ENCODE measurements around the gene SERPINB13.

The SERPINB13 gene, protein sequence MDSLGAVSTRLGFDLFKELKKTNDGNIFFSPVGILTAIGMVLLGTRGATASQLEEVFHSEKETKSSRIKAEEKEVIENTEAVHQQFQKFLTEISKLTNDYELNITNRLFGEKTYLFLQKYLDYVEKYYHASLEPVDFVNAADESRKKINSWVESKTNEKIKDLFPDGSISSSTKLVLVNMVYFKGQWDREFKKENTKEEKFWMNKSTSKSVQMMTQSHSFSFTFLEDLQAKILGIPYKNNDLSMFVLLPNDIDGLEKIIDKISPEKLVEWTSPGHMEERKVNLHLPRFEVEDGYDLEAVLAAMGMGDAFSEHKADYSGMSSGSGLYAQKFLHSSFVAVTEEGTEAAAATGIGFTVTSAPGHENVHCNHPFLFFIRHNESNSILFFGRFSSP

DNA sequence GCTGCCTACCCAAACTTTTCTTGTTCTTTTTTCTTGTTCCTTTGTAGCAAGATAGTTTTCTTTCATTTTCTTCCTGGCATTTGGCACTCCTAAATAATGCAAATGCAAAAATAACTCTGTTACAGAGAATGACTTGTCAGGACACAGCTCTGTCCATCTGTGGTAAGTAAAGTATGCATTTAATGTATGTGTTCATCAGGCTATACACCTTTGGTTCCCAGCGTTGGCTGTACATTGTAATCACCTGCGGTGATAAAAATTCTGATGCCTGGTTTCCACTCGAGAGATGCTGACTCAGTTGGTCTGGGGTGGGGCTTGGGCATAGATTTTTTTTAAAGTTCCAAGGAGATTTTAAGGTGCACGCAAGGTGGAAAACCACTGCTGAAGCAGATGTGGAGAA, at the start of gene SERPINB13:
SERPINB13 (plus strand) TSS at position 378 of the 400 bp plus-strand sequence. CDS start 1,325 bp downstream, outside the sequence.
- DNase-seq, result no peak

DNA sequence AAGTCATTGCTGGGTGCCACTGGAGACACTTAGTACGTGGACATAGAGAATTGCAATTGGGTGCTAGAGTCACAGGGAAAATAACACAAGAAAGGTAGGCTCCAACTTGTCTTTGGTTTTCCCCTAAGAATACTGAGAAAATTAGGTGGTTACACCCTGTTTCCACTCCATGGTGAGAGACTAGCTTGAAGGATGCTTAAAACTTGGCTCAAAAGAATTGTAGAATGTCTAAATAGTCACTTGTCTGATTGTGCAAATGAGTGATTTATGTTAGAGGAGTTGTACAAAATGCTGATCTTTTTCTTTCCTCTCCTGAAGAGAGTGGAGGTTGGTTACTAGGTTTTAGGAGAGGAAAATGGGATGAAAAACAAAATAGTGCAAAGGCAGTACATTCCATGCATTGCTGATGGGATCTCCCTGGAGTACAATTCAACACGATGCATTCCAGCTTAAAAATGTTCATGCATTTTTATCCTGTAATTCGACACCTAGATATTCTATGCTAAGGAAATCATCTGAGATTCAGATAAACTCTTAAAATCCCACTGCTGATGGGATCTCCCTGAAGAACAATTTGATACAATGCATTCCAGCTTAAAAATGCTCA, 47.1 kb upstream of the SERPINB13 start:
- no peak for DNase-seq

DNA sequence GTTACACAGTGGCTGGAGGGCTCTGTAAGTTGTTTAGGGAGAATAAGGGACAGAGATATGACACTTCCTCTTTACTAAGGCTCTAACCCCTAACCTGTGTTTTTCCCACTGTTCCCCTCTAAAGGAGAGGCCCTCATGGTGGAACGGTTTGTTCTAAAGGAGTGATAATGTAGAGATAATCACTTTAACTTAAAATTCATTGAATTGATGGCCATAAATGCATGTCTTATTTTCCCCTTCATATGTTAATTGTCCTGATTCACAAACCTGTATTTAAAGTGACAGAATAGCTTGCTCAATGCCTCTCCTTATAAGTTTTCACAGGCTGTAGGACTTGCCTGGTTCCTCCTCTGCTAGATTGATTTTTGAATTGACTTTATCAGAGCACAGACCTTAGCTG, 45.1 kb upstream of the SERPINB13 start, which contains the start of gene SERPINB12:
SERPINB12 (plus strand) TSS at position 301 of the 400 bp plus-strand sequence. CDS start 13,791 bp downstream, outside the sequence.
- DNase-seq, result no peak

DNA sequence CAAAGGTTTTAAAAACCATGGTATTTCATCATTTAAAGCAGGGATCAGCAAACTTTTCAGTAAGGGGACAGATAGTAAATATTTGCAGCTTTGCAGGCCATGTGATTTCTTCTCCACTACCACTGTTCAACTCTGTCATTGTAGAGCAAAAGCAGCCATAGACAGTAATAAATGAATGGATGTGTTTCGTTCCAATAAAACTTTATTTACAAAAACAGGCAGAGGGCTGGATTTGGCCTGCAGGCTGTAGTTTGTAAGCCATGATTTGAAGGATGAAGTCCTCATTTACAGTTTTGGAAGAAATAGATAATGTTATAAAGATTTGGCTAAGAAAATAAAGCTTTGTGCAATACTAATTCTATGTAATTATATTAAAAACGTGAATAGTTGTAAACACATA, 43.1 kb upstream of the SERPINB13 start:
- no peak for DNase-seq

DNA sequence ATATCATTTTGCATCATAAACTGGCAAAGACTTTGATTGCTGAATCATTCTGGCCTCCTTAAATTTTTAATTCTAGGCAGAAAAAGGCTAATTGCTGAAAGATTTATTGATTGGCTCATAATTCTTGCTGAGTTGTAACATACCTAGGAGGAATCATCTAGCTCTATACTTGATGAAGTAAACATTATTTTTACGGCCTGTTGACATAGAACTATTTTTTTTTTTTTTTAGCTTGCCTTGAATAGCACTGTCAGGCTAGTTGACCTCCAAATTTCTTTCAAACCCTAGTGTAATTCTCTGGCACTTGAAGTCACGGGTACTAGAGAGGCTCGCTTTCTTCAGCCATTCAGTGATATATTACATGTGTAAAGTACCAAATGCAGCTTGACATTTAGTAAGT, 42.1 kb upstream of the SERPINB13 start:
- DNase-seq, result no peak

DNA sequence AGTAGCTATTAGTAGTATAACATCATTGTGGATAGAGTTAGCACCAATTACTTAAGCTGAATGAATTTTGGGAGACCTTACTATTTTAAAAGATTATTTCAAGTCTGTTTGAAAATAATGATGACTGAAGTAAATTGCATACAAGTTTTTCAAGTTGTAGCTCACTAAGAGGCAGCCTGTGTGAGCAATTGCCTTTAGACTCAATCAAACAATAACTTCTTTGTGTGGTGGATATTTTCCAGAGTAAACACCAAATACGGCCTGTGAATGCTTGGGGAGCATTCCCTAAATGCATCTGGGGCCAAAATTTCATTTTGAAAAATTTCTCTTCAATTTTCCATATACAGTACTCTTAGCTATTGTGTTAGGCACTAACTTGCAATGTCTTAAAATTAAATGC, 37.1 kb upstream of the SERPINB13 start:
- no peak for DNase-seq

DNA sequence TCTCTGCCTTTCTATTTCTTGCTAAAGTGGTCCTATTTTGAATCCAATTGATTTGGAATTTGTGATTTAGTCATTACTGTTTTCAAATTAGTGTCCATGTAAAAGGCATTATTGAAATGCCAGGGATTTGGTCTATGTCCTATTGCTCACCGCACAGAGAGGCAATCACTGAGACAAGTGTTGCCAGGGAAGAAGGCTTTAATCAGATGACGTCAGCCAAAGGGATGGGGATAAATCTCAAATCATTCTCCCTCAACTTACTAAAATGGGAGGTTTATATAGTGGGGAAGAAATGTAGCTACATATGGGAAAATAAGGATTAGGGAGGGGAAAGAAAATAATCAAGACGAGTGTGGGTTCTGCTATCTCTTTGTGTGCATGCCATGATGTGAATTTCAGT, 35.4 kb upstream of the SERPINB13 start:
- no peak for DNase-seq

DNA sequence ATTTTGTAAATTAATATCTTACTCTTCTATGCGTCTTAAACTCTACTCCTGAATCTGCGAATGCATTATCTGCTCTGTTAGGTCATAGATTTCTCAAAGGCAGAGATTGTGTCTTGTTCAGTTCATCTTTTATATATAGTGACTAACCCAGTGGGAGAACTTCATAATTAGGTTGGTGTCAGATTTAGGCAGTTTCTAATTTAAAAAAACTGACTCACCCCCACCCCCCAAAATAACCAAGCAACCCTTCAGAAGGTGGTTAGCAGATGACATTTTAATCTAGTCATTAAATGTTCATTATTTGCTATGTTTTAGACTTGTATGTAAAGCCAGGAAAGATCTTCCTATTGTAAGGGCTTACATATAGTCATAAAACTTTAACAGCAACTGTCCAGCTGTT, 34.6 kb upstream of the SERPINB13 start:
- no peak for DNase-seq

DNA sequence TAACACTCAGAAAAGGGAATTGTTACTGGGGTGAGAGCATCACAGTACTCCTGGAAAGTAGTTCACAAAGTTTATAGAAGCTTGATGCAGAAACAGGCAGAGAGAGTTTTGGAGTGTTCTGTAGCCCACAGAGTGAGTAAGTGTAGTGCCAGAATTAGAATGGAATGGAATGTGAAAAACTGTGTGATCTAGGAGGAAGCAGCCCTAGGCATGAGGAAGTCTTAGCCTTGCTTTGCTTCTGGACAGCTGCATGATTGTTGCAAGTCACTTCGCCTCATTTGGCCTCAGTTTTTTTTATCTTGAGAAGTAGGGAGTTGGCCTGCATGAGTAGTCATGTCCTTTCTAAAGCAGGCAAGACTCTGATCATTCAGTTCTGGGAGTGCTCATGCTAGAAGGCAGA, 34.1 kb upstream of the SERPINB13 start:
- DNase-seq, result peak; percentile 30

DNA sequence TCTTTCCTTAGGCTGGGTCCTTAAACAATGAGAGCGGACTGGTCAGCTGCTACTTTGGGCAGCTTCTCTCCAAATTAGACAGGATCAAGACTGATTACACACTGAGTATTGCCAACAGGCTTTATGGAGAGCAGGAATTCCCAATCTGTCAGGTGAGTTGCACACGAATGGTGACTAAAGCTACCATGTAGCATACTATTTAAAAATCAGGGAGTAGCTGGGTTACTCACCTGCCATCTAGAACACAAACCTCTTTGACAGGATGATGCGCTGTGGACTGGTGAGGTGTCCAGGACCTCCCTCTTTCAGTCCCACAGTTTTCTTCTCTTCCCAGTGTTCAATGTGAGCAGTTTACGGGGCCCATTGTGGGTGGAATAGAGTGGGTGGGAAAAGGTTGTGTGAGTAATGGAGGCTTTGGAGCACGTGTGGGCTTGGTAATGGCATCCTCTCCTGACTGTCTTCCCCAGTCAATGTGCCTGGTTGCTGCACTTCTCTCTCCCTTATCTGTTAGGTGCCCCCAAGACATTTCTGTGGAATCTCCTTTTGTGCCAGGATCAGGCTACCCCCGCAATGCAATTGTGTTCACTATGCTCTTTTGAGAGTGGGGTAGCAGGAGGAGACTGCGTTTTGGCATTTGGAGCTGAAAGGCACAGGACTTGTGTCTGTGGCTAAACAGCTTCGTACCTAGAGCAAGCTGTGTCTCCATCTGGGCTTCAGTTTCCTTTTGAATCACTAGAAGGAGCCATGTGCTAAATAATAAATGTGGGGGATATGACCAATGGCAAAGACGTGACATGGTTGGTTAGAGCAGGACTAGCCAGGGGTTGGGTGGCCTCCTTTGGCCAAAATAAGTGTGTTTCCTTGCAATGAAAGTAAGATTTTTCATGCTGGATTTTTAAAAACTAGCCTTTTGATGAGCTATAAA, 27.3 kb upstream of the SERPINB13 start:
- no peak for DNase-seq

DNA sequence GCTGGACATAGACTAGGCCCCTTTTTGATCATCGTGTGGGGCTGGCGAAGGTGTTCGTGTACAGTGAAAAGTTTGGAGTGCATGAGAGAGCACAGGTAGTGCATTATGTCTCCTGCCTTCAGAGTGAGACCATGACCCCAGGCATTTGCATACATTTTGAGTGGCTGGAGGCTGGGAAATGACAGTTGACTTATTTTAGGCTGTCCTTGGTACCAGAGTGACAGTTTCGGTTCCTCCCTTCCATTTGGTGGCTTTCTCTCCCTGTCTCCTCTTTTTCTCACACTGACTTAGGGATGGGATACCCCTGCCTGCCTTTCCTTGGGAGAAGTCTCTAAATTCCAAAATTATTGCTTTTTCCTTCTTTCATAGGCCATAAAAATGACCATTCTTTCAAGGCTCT, 24.9 kb upstream of the SERPINB13 start:
- DNase-seq, result no peak

DNA sequence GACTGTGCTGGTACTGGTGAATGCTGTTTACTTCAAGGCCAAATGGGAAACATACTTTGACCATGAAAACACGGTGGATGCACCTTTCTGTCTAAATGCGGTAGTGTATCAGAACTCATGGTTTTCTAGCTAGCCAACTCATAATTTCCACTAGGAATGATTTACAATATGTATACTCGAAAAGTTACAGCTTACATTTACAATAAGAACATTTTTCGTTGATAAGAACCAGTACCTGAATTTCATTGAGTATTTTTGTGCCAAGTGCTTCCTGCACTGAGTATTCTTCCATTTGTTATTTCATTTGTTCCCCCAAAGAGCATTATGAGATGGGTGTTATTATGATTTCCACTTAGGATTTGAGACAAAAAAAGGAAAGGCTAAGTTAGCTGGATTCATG, 23.1 kb upstream of the SERPINB13 start:
- DNase-seq, result no peak

DNA sequence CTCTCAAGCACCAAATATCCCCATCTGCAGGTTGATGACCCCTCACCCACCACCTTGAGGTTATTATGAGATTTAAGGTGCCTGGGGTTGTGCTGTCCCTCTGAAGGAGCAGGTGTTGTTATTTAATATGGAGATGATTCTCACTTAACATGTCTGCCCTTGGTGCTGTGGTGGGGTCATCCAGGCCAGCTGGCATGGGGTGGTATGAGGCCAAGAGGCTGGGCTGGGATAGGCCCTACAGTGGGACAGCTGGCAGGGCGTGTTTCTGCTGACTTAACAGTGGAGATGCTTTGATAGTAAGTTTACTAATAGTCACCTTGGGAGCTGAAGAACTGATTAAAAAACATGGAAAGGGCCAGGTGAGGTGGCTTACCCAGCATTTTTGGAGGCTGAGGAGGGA, 22.6 kb upstream of the SERPINB13 start:
- DNase-seq, result no peak

DNA sequence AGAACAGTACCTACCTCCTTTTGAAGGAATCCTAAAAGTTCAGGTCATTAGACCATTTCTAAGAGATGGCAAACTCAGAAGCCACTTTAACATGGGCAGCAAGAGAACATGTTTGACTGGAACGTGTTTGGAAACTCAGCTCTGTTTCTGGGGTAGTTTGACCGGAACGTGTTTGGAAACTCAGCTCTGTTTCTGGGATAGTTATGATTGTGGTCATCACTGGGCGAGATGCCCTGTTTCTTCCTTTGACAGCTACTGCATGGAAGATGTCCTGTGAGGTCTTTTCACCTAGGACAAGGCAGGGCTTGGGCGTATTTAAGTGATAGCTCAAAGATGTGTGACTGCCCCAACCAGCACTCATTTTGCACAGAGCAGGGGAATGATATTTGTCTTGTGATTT, 19.9 kb upstream of the SERPINB13 start:
- no peak for DNase-seq

DNA sequence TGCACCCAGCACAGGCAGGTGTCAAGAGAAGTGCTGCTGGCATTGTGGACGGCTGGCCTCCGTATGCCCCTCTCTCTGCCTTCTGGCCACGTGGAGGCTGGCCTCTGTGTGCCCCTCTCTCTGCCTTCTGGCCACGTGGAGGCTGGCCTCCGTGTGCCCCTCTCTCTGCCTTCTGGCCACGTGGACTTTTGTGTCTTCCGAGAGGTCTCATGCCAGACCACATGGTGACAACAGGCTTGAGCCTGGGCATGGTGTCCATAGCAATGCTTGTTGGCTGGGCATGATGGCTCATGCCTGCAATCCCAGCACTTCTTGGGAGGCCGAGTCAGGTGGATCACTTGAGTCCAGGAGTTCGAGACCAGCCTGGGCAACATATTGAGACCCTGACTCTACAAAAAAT, 19.3 kb upstream of the SERPINB13 start:
- DNase-seq, result no peak

DNA sequence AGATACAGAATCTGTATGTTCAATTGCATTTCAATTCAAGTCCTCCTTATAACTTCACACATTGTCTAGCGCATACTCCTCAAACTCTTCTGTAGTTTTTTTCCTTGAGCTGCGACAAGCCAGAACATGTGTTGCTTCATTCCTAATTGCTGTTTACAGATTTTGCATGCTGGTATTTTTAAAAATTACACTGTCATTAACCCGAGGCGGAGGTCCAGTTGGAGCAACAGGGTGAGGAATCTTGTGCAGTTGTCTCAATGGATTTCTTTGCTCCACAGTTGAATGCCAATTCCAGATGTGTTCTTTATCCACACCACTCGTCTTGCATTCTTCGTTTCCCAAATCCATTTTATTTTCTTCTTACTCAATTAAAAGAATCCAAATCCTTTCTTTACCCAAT, 16.4 kb upstream of the SERPINB13 start:
- no peak for DNase-seq

DNA sequence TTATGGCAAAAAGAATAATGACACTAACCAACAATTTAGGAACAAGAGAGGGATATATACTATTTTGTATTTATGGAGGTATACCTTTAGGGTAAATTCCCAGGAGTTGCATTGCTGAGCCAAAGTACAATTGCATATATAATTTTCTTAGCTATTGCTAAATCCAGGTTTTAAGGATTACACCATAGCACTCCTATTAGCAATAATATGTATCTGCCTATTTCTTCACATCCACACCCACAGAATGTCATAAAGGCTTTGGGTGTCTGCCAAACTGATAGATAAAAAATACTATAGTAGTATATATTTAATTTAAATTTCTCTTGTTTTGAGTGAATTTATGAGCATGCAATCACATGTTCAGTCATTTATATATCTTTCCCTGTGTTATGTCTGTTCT, 11.5 kb upstream of the SERPINB13 start:
- peak; percentile 43 for DNase-seq

DNA sequence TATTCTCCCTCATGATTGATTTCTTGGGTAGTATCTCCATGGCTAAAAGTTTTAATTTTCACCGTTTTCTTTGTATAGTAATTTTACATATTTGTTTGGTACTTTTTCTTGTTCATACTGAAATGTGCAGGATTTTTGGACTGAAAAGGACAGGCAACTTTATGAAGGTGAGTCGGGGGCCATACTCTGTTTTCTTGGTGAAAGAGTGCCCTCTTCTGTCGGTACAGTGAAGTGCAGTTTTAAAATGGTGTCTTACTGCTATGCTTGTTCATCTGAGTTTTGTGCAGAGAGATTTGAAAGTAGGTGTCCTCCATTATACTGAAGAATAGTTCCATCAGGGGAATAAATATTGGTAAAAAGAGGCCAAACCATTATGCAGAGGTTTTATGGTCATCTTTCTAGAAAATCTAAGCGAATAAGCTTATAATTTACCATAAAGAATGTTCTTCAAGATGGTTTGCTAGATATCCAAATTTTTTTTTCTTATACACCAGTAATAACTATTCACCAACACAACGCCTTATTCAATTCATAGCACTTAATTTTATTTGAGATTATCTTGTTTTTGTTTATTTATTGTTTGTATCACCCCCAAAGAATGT, 8.7 kb upstream of the SERPINB13 start:
- DNase-seq, result peak; percentile 60

DNA sequence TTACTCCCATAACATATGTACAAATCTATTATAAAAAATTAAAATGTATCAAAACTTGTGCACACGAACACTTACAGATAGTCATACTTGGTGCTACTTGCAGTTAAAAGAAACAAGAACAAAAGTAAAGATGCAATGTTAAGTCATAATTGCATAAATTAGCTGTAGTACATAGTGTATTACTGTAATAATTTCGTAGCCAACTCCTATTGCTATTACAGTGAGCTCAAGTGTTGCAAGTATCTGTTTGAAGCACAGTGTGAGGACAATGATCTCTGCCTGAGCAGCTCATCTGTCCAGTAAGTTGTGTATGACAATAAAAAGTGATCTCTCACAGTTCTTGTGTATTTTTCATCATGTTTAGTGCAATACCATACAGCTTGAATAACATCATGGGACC, 7.5 kb upstream of the SERPINB13 start:
- DNase-seq, result no peak

DNA sequence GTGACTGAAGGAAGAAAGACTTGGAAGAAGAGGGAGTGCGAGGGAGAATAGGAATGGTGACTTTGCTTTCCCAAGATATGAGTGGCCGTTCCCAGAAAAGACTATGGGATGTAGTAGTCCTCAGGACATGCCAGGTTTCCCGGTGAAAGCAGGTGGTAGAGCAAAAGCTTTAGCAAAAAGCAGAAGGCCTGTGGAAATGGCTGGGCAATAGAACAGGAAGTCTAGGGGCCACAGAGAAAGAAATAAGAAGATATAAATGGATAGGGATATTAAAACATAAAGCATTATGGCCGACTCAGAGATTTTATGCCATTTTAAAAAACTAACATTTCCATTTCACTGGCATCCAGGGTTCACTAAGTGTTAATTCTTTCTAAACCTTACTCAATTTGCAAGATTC, 1.2 kb upstream of the SERPINB13 start:
- no peak for DNase-seq

DNA sequence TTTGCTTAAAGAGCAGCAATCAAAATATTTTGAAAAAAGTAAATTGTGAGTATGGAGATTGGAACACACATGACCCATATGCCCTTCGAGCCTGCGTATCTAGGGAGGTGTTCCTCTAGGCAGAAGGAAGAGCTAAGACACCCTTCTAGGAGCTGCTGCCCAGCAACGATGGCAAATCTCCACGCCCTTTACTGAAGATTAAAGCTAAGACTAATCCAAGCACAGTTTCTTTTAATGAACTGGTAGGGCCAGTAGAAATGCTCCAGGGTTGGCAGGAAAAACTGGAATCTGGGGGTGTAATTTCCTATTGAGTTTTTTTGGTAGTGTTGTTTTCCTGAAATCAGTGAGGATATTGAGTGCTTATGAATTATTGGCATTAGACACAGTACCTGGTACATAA, 712 bp upstream of the SERPINB13 start:
- DNase-seq, result no peak

DNA sequence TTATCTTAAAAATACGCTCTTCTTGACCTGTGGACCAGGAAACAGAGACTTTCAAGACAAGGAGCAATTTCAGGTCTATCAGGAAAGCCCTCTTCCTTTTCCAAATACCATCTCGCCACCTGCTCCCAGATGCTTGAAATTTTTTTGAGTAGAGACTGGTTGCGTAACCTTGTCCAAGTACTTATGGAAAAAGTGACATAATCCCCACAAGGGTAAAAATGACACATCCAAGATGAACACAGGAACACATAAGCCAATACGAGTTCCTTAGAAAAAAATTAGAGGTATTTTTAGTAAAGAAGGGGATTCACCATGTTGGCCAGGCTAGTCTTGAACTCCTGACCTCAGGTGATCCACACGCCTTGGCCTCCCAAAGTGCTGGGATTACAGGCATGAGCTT, 1.8 kb downstream of the SERPINB13 start:
- no peak for DNase-seq

DNA sequence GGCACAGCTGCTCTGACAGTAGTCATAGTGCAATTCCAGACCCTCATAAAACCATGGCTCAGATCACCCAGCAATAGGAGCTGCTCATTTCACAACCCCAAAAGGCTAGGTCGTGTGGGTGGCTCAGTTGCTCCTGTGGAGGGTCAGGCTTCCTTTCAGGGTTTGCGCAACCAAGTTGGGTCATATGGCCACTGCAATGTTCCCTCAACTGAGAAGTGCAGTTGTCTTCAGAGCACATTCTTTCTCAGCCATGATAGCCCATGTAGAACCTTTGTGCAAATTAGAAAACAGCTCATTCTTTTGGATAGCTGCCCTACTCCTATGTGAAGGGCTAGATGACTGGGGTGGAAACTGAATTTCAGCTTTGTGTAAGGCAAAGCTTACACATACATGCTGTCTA, 3.2 kb downstream of the SERPINB13 start:
- DNase-seq, result peak; percentile 59

Data from hematopoietic multipotent progenitor cell treated with erythropoietin and hydrocortisone succinate and interleukin-3 and kit ligand, for 6 days (in vitro differentiated cells).